T follicular helper cell (primary cell): Measurements from ENCODE around the gene SYTL2.
A peak's percentile ranks its signal among the peaks of the same experiment; 100 is the strongest.

Experiments
- DNase-seq: peaks from one replicate; pipeline ENCODE4 v3.0.0-alpha.2; 2020; ENCODE audit warnings: low read depth

SYTL2 gene

GRCh38 chr11:85762226-85762625 is 48.7 kb downstream of the SYTL2 start:
- no peak for DNase-seq

- no peak for DNase-seq
Measured at GRCh38 chr11:85759915-85760314, 51.0 kb downstream of the SYTL2 start.

GRCh38 chr11:85758480-85759039 is 52.4 kb downstream of the SYTL2 start:
- DNase-seq, result no peak

- DNase-seq, result no peak
Measured at GRCh38 chr11:85758026-85758425, 52.9 kb downstream of the SYTL2 start.

- peak; percentile 4 for DNase-seq
Measured at GRCh38 chr11:85756401-85757200, 54.3 kb downstream of the SYTL2 start.

GRCh38 chr11:85755701-85756100 is 55.2 kb downstream of the SYTL2 start:
- DNase-seq, result no peak

- DNase-seq, result no peak
Measured at GRCh38 chr11:85755285-85755684, 55.7 kb downstream of the SYTL2 start.

- DNase-seq, result peak; percentile 87
Measured at GRCh38 chr11:85752890-85753581, 57.9 kb downstream of the SYTL2 start.

- DNase-seq, result peak; percentile 13
Measured at GRCh38 chr11:85752201-85752889, 58.6 kb downstream of the SYTL2 start.

GRCh38 chr11:85751724-85752123 is 59.2 kb downstream of the SYTL2 start:
- no peak for DNase-seq

GRCh38 chr11:85750646-85751045 is 60.3 kb downstream of the SYTL2 start:
- DNase-seq, result no peak

- DNase-seq, result no peak
Measured at GRCh38 chr11:85749884-85750283, 61.1 kb downstream of the SYTL2 start.

- DNase-seq, result no peak
Measured at GRCh38 chr11:85749287-85749834, 61.6 kb downstream of the SYTL2 start.

GRCh38 chr11:85748455-85748891 is 62.5 kb downstream of the SYTL2 start:
- DNase-seq, result no peak

- no peak for DNase-seq
Measured at GRCh38 chr11:85746670-85747069, 64.3 kb downstream of the SYTL2 start.

GRCh38 chr11:85745626-85746025 is 65.3 kb downstream of the SYTL2 start:
- DNase-seq, result no peak

GRCh38 chr11:85742873-85743275 is 68.1 kb downstream of the SYTL2 start:
- no peak for DNase-seq

GRCh38 chr11:85742348-85742747 is 68.6 kb downstream of the SYTL2 start:
- DNase-seq, result no peak

GRCh38 chr11:85740481-85741400 is 70.2 kb downstream of the SYTL2 start:
- DNase-seq, result no peak

GRCh38 chr11:85737738-85738137 is 73.2 kb downstream of the SYTL2 start:
- DNase-seq, result no peak

GRCh38 chr11:85735876-85736460 is 75.0 kb downstream of the SYTL2 start:
- no peak for DNase-seq
